Right atrium auricular region (tissue), 2 donors: ENCODE results near the gene CHAMP1. TPM values are rescaled to one million over a fixed set of nuclear protein-coding genes. Genes with fewer than 3 reads are reported as not detected.
"Not testable (repeated sequence)": the region's sequence is repeated elsewhere in the genome, so short reads cannot be mapped to it uniquely, and the experiment has no call there.

Experiments
- DNase-seq: peaks from one replicate; pipeline ENCODE4 v3.0.0-alpha.2; 2019; ENCODE audit warnings: low spot score
- H3K27ac ChIP-seq, 2 donors: fragments of 200-600 bp; sonication (generic); 1 replicate in 1 of 2; 2 replicates in 1 of 2; pipeline ENCODE4 v1.5.1; 2016 to 2019
- H3K27me3 ChIP-seq, 2 donors: fragments of 200-600 bp; sonication (generic); one replicate each; pipeline versions ENCODE4 v1.5.1 to v1.6.0; 2017 to 2019
- H3K36me3 ChIP-seq: fragments of 200-600 bp; sonication (generic); one replicate; pipeline ENCODE4 v1.5.1; 2016
- H3K4me1 ChIP-seq, 2 donors: fragments of 200-600 bp; sonication (generic); one replicate each; pipeline versions ENCODE4 v1.5.1 to v1.6.0; 2017 to 2019
- H3K4me3 ChIP-seq, 2 donors: fragments of 200-600 bp; sonication (generic); 1 replicate in 1 of 2; 2 replicates in 1 of 2; pipeline ENCODE4 v1.5.1; 2017 to 2019; ENCODE audit warnings: mild to moderate bottlenecking in 1 of 2, moderate library complexity in 1 of 2
- H3K9me3 ChIP-seq, 2 donors: fragments of 200-600 bp; sonication (generic); one replicate each; pipeline ENCODE4 v1.5.1; 2019
- microRNA-seq, 2 donors: library from miRNA; unstranded; fragments of <30 nt; microRNA quantifications; one replicate each; pipeline ENCODE4, GENCODE V29; 2016 to 2017; ENCODE audit warnings: borderline number of aligned reads in 2 of 2, borderline replicate concordance in 1 of 2
- total RNA-seq, 2 donors: library from RNA; depleted of rRNA; stranded (reverse); fragments of >200 nt; gene quantifications; one replicate each; pipeline ENCODE4 v1.1.0, GENCODE V29; 2016
- TF ChIP-seq, protein P1 (sequence below), 2 donors: fragments of 200-600 bp; sonication (generic); IDR thresholded peaks; one replicate each; pipeline ENCODE4 v1.5.1; 2019; ENCODE audit warnings: antibody characterized with exemption in 2 of 2

The CHAMP1 gene
- total RNA-seq, 2 donors from 2014 or later = 13.9 to 19.6 TPM

DNA sequence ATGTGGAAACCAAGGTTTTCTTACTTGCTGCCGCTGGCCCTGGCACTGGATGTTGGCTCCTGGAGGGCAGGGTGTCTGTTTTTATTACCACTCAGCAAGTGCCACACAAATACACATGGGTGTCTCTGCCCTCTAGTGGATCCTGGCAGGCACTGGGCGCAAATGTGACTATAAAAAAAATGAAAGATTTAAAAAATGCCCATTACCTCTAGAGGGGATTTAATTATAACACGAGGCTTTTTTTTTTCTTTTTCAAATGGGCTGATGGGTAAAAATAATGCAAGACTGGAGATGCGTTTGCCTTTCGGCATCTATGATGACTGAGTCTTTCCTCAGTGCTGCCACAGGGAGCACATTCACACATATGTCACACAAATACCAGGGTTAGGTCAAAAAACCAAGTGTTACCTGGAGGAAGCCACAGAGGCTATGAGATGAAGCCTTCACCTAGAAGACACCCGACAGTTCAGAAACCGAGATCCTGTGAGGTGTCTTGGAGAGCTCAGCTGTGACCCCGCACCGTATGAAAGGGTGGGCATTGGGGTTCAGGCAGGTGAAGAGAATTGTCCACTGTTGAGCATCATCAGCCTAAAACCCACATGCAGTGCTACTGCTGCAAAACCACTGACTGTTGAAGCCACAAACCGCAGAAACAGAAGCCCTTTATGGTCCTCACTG is 25.7 kb downstream of the CHAMP1 start:
- H3K27me3 ChIP-seq = no peaks in the 10 kb centered on the region
- H3K4me3 ChIP-seq = no peak overlapping the region
- no peaks in the 10 kb centered on the region for H3K36me3 ChIP-seq
- no peak overlapping the region for H3K27ac ChIP-seq
- no peak for DNase-seq
- H3K4me1 ChIP-seq = no peaks in the 10 kb centered on the region
- TF ChIP-seq, protein P1, sequence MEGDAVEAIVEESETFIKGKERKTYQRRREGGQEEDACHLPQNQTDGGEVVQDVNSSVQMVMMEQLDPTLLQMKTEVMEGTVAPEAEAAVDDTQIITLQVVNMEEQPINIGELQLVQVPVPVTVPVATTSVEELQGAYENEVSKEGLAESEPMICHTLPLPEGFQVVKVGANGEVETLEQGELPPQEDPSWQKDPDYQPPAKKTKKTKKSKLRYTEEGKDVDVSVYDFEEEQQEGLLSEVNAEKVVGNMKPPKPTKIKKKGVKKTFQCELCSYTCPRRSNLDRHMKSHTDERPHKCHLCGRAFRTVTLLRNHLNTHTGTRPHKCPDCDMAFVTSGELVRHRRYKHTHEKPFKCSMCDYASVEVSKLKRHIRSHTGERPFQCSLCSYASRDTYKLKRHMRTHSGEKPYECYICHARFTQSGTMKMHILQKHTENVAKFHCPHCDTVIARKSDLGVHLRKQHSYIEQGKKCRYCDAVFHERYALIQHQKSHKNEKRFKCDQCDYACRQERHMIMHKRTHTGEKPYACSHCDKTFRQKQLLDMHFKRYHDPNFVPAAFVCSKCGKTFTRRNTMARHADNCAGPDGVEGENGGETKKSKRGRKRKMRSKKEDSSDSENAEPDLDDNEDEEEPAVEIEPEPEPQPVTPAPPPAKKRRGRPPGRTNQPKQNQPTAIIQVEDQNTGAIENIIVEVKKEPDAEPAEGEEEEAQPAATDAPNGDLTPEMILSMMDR (IDR thresholded peaks at IDR 0.05) = peak; percentile 45 to 70
- H3K9me3 ChIP-seq = no peaks in the 10 kb centered on the region

GRCh38 chr13:114341003-114341777 is 26.9 kb downstream of the CHAMP1 start:
- Histone ChIP-seq H3K4me1 (no peaks in the 10 kb centered on the region), H3K36me3 (no peaks in the 10 kb centered on the region), H3K9me3 (no peaks in the 10 kb centered on the region), H3K27me3 (no peaks in the 10 kb centered on the region), H3K27ac (no peak overlapping the region), H3K4me3 (no peak overlapping the region)
- DNase-seq = no peak
- TF ChIP-seq, protein P1 (IDR thresholded peaks at IDR 0.05) = no peak

DNA sequence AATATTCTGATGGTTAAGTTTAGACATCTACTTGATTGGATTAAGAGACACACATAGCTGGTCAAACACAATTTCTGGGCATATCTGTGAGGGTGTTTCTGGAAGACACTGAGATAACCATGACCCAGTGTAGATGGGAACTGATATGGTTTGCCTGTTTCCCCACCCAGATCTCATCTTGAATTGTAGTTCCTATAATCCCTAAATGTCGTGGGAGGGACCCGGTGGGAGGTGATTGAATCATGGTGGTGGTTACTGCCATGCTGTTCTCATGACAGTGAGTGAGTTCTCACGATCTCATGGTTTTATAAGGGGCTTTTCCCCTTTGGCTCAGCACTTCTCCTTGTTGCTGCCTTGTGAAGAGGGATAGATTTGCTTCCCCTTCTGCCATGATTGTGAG is 33.0 kb downstream of the CHAMP1 start:
- not testable (repeated sequence) for DNase-seq, H3K4me3 ChIP-seq, H3K27me3 ChIP-seq, H3K36me3 ChIP-seq, H3K9me3 ChIP-seq, H3K27ac ChIP-seq, H3K4me1 ChIP-seq

DNA sequence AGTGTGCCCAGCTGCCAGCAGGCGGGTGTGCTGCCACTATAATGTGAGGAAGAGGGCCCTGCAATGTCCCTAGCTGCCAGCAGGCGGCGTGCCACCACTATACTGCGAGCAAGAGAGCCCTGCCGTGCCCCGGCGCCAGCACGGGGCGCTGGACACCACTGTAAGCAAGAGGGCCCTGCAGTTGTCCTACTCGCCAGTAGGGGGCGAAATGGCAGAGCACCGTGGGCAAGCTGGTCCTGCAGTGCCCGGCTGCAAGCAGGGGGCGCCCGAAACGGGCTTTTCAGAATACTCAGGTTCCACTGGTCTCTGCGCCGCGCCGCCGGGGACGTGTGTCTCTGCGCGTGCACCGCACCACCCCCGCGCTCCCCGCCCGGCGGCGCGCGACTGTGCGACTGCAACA is 38.5 kb downstream of the CHAMP1 start:
- DNase-seq, H3K27ac ChIP-seq, H3K27me3 ChIP-seq, H3K9me3 ChIP-seq, H3K4me1 ChIP-seq, H3K4me3 ChIP-seq, H3K36me3 ChIP-seq: not testable (repeated sequence)
- TF ChIP-seq, protein P1 (IDR thresholded peaks at IDR 0.05) = peak in 1 of 2 donors; percentile 40

GRCh38 chr13:114353382-114353781 is 39.1 kb downstream of the CHAMP1 start:
- H3K27ac ChIP-seq, DNase-seq, H3K4me3 ChIP-seq, H3K27me3 ChIP-seq, H3K9me3 ChIP-seq, H3K4me1 ChIP-seq, H3K36me3 ChIP-seq: not testable (repeated sequence)

Small RNA genes within 50 kb of the gene (microRNA-seq; reads per million reads assigned to microRNA genes)
- gene MIR4502 = 0 reads per million in 2 donors

Other genes starting within 250 kb of the CHAMP1 start
- gene RASA3, start 181.9 kb upstream of the CHAMP1 start, total RNA-seq = 10 to 100 TPM; 10.2 to 13.2 TPM
- gene CFAP97D2, start 135.2 kb upstream of the CHAMP1 start, total RNA-seq = not detected
- gene CDC16, start 79.6 kb upstream of the CHAMP1 start, total RNA-seq = 10 to 100 TPM; 21.1 to 31.8 TPM
- 10 to 100 TPM; 14.1 to 20.7 TPM for gene UPF3A, start 32.9 kb upstream of the CHAMP1 start, total RNA-seq